Measurements from ENCODE around the gene IVD.

DNA sequence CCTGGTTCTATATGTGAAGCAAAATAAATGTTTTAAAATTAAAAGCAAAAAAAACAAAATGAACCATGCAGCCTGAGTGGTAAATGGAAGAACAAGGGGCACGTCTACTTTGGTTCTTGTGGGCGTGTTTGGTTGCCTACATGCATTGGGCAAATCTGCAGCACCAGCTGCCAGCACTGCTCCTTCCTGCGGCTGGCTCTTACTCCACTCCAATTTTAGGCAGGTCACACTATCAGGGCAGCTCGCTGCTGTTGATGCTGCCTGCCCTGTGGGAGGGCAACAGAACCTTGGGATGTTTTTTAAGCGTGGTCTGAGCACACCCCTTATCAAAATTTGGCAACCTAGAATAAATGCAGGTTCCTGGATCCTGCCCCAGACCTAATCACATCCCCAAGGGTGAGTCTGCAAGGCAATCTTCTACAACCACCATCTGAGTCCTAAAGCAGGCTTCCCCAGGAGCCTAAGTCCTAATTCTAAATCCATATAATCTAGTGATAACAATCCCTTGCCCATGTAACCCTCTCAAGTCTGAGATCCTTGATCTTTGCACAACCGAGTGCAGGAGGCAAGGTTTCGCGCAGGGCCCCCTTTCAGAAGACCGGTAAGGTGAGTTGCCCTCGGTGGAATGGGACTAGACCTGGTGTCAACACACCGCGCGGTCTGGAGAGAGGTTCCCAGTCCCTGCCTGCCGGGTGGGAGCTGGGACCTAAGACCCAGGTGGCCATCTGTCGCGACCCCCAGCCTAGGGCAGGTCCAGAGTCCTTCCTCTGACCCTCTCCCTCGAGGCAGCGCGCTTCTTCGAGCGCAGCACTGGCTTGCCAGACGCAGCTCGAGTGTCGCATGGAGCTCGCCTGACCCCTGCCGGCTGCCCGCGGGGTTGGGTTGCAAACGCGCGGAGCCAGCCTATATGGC, 15.9 kb downstream of the IVD start:
- TF ChIP-seq EZH2 (IDR thresholded peaks at IDR 0.05; ENCODE audit: low read length) = no peak
- TF ChIP-seq, protein P1, sequence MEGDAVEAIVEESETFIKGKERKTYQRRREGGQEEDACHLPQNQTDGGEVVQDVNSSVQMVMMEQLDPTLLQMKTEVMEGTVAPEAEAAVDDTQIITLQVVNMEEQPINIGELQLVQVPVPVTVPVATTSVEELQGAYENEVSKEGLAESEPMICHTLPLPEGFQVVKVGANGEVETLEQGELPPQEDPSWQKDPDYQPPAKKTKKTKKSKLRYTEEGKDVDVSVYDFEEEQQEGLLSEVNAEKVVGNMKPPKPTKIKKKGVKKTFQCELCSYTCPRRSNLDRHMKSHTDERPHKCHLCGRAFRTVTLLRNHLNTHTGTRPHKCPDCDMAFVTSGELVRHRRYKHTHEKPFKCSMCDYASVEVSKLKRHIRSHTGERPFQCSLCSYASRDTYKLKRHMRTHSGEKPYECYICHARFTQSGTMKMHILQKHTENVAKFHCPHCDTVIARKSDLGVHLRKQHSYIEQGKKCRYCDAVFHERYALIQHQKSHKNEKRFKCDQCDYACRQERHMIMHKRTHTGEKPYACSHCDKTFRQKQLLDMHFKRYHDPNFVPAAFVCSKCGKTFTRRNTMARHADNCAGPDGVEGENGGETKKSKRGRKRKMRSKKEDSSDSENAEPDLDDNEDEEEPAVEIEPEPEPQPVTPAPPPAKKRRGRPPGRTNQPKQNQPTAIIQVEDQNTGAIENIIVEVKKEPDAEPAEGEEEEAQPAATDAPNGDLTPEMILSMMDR (optimal IDR thresholded peaks at IDR 0.05 in 1 of 3, IDR thresholded peaks at IDR 0.05 in 1 of 3, conservative IDR thresholded peaks at IDR 0.05 in 1 of 3; ENCODE audit: extremely low read depth in 1 of 3, insufficient read depth in 2 of 3, low read length in 3 of 3) = peak; percentile 86 to 98 (median 98)

Measured in keratinocyte (primary cell).